ENCODE measurements around the gene THSD7A.

Gene THSD7A

GRCh38 chr7:11817111-11817740 lies 14.8 kb downstream of the THSD7A start:
- no peak for DNase-seq (ENCODE audit: low read depth, low spot score)
- H3K4me3 ChIP-seq (ENCODE audit: low read length) = no peak overlapping the region

- H3K4me3 ChIP-seq (ENCODE audit: low read length) = no peak overlapping the region
- DNase-seq (ENCODE audit: low read depth, low spot score) = no peak
Observed at GRCh38 chr7:11811709-11812108, 20.3 kb downstream of the THSD7A start.

GRCh38 chr7:11810043-11810625 lies 21.9 kb downstream of the THSD7A start:
- H3K4me3 ChIP-seq (ENCODE audit: low read length) = no peak overlapping the region
- no peak for DNase-seq (ENCODE audit: low read depth, low spot score)

GRCh38 chr7:11807000-11807399 lies 25.0 kb downstream of the THSD7A start:
- no peak for DNase-seq (ENCODE audit: low read depth, low spot score)
- H3K4me3 ChIP-seq (ENCODE audit: low read length) = no peak overlapping the region

- no peak for DNase-seq (ENCODE audit: low read depth, low spot score)
- H3K4me3 ChIP-seq (ENCODE audit: low read length) = no peak overlapping the region
Observed at GRCh38 chr7:11804621-11805020, 27.4 kb downstream of the THSD7A start.

- no peak overlapping the region for H3K4me3 ChIP-seq (ENCODE audit: low read length)
- no peak for DNase-seq (ENCODE audit: low read depth, low spot score)
Observed at GRCh38 chr7:11795231-11795630, 36.8 kb downstream of the THSD7A start.

- no peak for DNase-seq (ENCODE audit: low read depth, low spot score)
- H3K4me3 ChIP-seq (ENCODE audit: low read length) = no peak overlapping the region
Observed at GRCh38 chr7:11792166-11792565, 39.8 kb downstream of the THSD7A start.

- no peak for DNase-seq (ENCODE audit: low read depth, low spot score)
- no peak overlapping the region for H3K4me3 ChIP-seq (ENCODE audit: low read length)
Observed at GRCh38 chr7:11788568-11788967, 43.4 kb downstream of the THSD7A start.

GRCh38 chr7:11787534-11787933 lies 44.5 kb downstream of the THSD7A start:
- DNase-seq (ENCODE audit: low read depth, low spot score) = no peak
- no peak overlapping the region for H3K4me3 ChIP-seq (ENCODE audit: low read length)

- DNase-seq (ENCODE audit: low read depth, low spot score) = no peak
- H3K4me3 ChIP-seq (ENCODE audit: low read length) = no peak overlapping the region
Observed at GRCh38 chr7:11786186-11786585, 45.8 kb downstream of the THSD7A start.

- no peak overlapping the region for H3K4me3 ChIP-seq (ENCODE audit: low read length)
- no peak for DNase-seq (ENCODE audit: low read depth, low spot score)
Observed at GRCh38 chr7:11784769-11785536, 47.0 kb downstream of the THSD7A start.

GRCh38 chr7:11779864-11780674 lies 51.9 kb downstream of the THSD7A start:
- H3K4me3 ChIP-seq (ENCODE audit: low read length) = no peak overlapping the region
- peak; percentile 5 for DNase-seq (ENCODE audit: low read depth, low spot score)

GRCh38 chr7:11776039-11776438 lies 56.0 kb downstream of the THSD7A start:
- no peak for DNase-seq (ENCODE audit: low read depth, low spot score)
- H3K4me3 ChIP-seq (ENCODE audit: low read length) = no peak overlapping the region

GRCh38 chr7:11775401-11775800 lies 56.6 kb downstream of the THSD7A start:
- no peak overlapping the region for H3K4me3 ChIP-seq (ENCODE audit: low read length)
- no peak for DNase-seq (ENCODE audit: low read depth, low spot score)

- no peak for DNase-seq (ENCODE audit: low read depth, low spot score)
- no peak overlapping the region for H3K4me3 ChIP-seq (ENCODE audit: low read length)
Observed at GRCh38 chr7:11768263-11768662, 63.7 kb downstream of the THSD7A start.

GRCh38 chr7:11767148-11767547 lies 64.8 kb downstream of the THSD7A start:
- H3K4me3 ChIP-seq (ENCODE audit: low read length) = no peak overlapping the region
- DNase-seq (ENCODE audit: low read depth, low spot score) = no peak

GRCh38 chr7:11760372-11760771 lies 71.6 kb downstream of the THSD7A start:
- DNase-seq (ENCODE audit: low read depth, low spot score) = no peak
- H3K4me3 ChIP-seq (ENCODE audit: low read length) = no peak overlapping the region

GRCh38 chr7:11758627-11759111 lies 73.3 kb downstream of the THSD7A start:
- DNase-seq (ENCODE audit: low read depth, low spot score) = no peak
- H3K4me3 ChIP-seq (ENCODE audit: low read length) = no peak overlapping the region

- no peak overlapping the region for H3K4me3 ChIP-seq (ENCODE audit: low read length)
- DNase-seq (ENCODE audit: low read depth, low spot score) = no peak
Observed at GRCh38 chr7:11757153-11757552, 74.8 kb downstream of the THSD7A start.

- no peak for DNase-seq (ENCODE audit: low read depth, low spot score)
- no peak overlapping the region for H3K4me3 ChIP-seq (ENCODE audit: low read length)
Observed at GRCh38 chr7:11754933-11755332, 77.1 kb downstream of the THSD7A start.
